WTC11 (cell line): ENCODE data around the gene NPAS3. TPM values are rescaled to one million over a fixed set of nuclear protein-coding genes. Genes with fewer than 3 reads are reported as not detected.

Source experiments
- ATAC-seq: fragments of 200-7000 bp; cut with Tn5 transposase; 2 replicates; pipeline ENCODE4 v1.10.0; 2021; ENCODE audit warnings: mild to moderate bottlenecking, moderate library complexity
- CTCF ChIA-PET: fragments of 300-600 bp; sonication (Branson Sonifier 250); formaldehyde crosslinking; loops from one replicate; lab custom pipeline; 2021; ENCODE audit warnings: antibody characterized with exemption; lab: Charles Lee
- POLR2A ChIA-PET: fragments of 350-600 bp; sonication (Branson Sonifier 250); formaldehyde crosslinking; loops from one replicate; lab custom pipeline; 2021; ENCODE audit warnings: antibody characterized with exemption; lab: Charles Lee
- DNase-seq: peaks from one replicate; pipeline ENCODE4 v3.0.0; 2021; ENCODE audit warnings: low spot score
- H3K27ac Mint-ChIP-seq: 2 replicates; pipeline ENCODE4 v1.8.0; 2021; ENCODE audit warnings: mixed read lengths
- H3K27me3 Mint-ChIP-seq: 2 replicates; pipeline ENCODE4 v1.8.0; 2021; ENCODE audit warnings: low read depth, mild to moderate bottlenecking, moderate library complexity, mixed read lengths
- H3K36me3 Mint-ChIP-seq: 2 replicates; pipeline ENCODE4 v1.8.0; 2021; ENCODE audit warnings: mixed read lengths
- H3K4me1 Mint-ChIP-seq: 2 replicates; pipeline ENCODE4 v1.8.0; 2022; ENCODE audit warnings: mixed read lengths
- H3K4me3 Mint-ChIP-seq: 2 replicates; pipeline ENCODE4 v1.8.0; 2021; ENCODE audit warnings: mild to moderate bottlenecking, moderate library complexity, mixed read lengths
- H3K9me3 Mint-ChIP-seq: 2 replicates; pipeline ENCODE4 v1.8.0; 2021; ENCODE audit warnings: mixed read lengths
- ARID4B ChIP-seq: sonication (generic); formaldehyde crosslinking; IDR thresholded peaks from 2 replicates; pipeline ENCODE4 v1.8.0; 2023; ENCODE audit warnings: missing genetic modification reagents, mild to moderate bottlenecking, borderline replicate concordance
- ATF1 ChIP-seq: sonication (generic); formaldehyde crosslinking; IDR thresholded peaks from 2 replicates; pipeline ENCODE4 v1.8.1; 2023; ENCODE audit warnings: mild to moderate bottlenecking, moderate library complexity, missing genetic modification reagents
- ATF6 ChIP-seq: sonication (generic); formaldehyde crosslinking; IDR thresholded peaks from 2 replicates; pipeline ENCODE4 v1.8.1; 2023; ENCODE audit warnings: mild to moderate bottlenecking, missing genetic modification reagents
- CDX4 ChIP-seq: fragments of 250-450 bp; sonication (Bioruptor Pico); IDR thresholded peaks from 2 replicates; pipeline ENCODE4 v1.9.0; 2021; ENCODE audit warnings: moderate library complexity, mild to moderate bottlenecking, inconsistent platforms, borderline replicate concordance
- CTCF ChIP-seq: fragments of 200-600 bp; IDR thresholded peaks from 2 replicates; pipeline ENCODE4 v1.8.0; 2022; ENCODE audit warnings: antibody characterized with exemption
- FOXP1 ChIP-seq: sonication (generic); formaldehyde crosslinking; IDR thresholded peaks from 2 replicates; pipeline ENCODE4 v1.8.0; 2022; ENCODE audit warnings: missing genetic modification reagents, mild to moderate bottlenecking, moderate library complexity, borderline replicate concordance
- IRF1 ChIP-seq: sonication (generic); formaldehyde crosslinking; IDR thresholded peaks from 2 replicates; pipeline ENCODE4 v1.8.0; 2023; ENCODE audit warnings: missing genetic modification reagents
- KAT7 ChIP-seq: sonication (generic); formaldehyde crosslinking; IDR thresholded peaks from 2 replicates; pipeline ENCODE4 v1.8.1; 2023; ENCODE audit warnings: missing genetic modification reagents, mild to moderate bottlenecking, borderline replicate concordance
- MYBL2 ChIP-seq: sonication (generic); formaldehyde crosslinking; IDR thresholded peaks from 2 replicates; pipeline ENCODE4 v1.8.1; 2023; ENCODE audit warnings: mild to moderate bottlenecking, moderate library complexity, missing genetic modification reagents
- NFYB ChIP-seq: sonication (generic); formaldehyde crosslinking; conservative IDR thresholded peaks from 2 replicates; pipeline ENCODE4 v1.8.0; 2022; ENCODE audit warnings: low read depth, missing genetic modification reagents
- OVOL2 ChIP-seq: fragments of 250-450 bp; sonication (Bioruptor Pico); IDR thresholded peaks from 2 replicates; pipeline ENCODE4 v1.9.0; 2021; ENCODE audit warnings: mild to moderate bottlenecking, borderline replicate concordance
- RELA ChIP-seq: sonication (generic); formaldehyde crosslinking; IDR thresholded peaks from 2 replicates; pipeline ENCODE4 v1.8.1; 2022; ENCODE audit warnings: missing genetic modification reagents, mild to moderate bottlenecking, borderline replicate concordance
- ZNF317 ChIP-seq: sonication (generic); formaldehyde crosslinking; IDR thresholded peaks from 2 replicates; pipeline ENCODE4 v1.8.1; 2023; ENCODE audit warnings: low read depth, mild to moderate bottlenecking, moderate library complexity, missing genetic modification reagents, borderline replicate concordance
- ZNF423 ChIP-seq: fragments of 250-450 bp; sonication (Bioruptor Pico); IDR thresholded peaks from 2 replicates; pipeline ENCODE4 v2.1.2; 2022; ENCODE audit warnings: mild to moderate bottlenecking, moderate library complexity
- total RNA-seq: library from RNA; stranded (reverse); gene quantifications from 3 replicates; pipeline ENCODE4 v1.2.3, GENCODE V29; 2021

Gene NPAS3
- total RNA-seq, 1 experiment from 2014 or later = 3.2 TPM

GRCh38 chr14:33569821-33570687, 631.4 kb downstream of the NPAS3 start:
- Mint-ChIP-seq H3K9me3 (peaks cover 9% of the 10 kb centered on the region; the same call in 1 of the 2 replicates), H3K4me1 (peaks cover 35% of the 10 kb centered on the region), H3K27me3 (no peaks in the 10 kb centered on the region), H3K36me3 (no peaks in the 10 kb centered on the region), H3K27ac (no peak overlapping the region), H3K4me3 (no peak overlapping the region)
- ChIA-PET POLR2A (no interaction called here), CTCF (no interaction called here)
- no peak for DNase-seq
- TF ChIP-seq IRF1 (CRISPR knock-in tag) (no peak), FOXP1 (CRISPR knock-in tag) (no peak), CDX4 (CRISPR knock-in tag) (no peak), NFYB (CRISPR knock-in tag) (no peak), MYBL2 (CRISPR knock-in tag) (no peak), CTCF (no peak), ARID4B (CRISPR knock-in tag) (no peak), ZNF317 (no peak), OVOL2 (CRISPR knock-in tag) (no peak)
- no peak for ATAC-seq

- H3K4me1 Mint-ChIP-seq = peaks cover 30% of the 10 kb centered on the region
Measured at GRCh38 chr14:33570694-33571310, 632.1 kb downstream of the NPAS3 start.

More at GRCh38 chr14:33570694-33571310, 632.1 kb downstream of the NPAS3 start:
- H3K27ac Mint-ChIP-seq = no peak overlapping the region
- TF ChIP-seq ATF1 (CRISPR knock-in tag) (no peak), RELA (CRISPR knock-in tag) (no peak), ZNF423 (CRISPR knock-in tag) (no peak), ATF6 (CRISPR knock-in tag) (no peak), KAT7 (no peak)
- POLR2A ChIA-PET = no interaction called here
- H3K9me3 Mint-ChIP-seq = peaks cover 9% of the 10 kb centered on the region; the same call in 1 of the 2 replicates
- no peak overlapping the region for H3K4me3 Mint-ChIP-seq
- H3K27me3 Mint-ChIP-seq = no peaks in the 10 kb centered on the region
- CTCF ChIA-PET = no interaction called here
- DNase-seq (no peak), ATAC-seq (no peak)
- H3K36me3 Mint-ChIP-seq = no peaks in the 10 kb centered on the region
